Measurements from ENCODE around the gene TSPAN15.

TSPAN15 gene

GRCh38 chr10:69470463-69471384, 19.5 kb downstream of the TSPAN15 start:
- no peak overlapping the region for H3K4me3 ChIP-seq (ENCODE audit: low read depth, low read length)
- TF ChIP-seq CTCF (IDR thresholded peaks at IDR 0.05; ENCODE audit: borderline replicate concordance, insufficient read depth, low read depth, low read length) = no peak

- TF ChIP-seq CTCF (IDR thresholded peaks at IDR 0.05; ENCODE audit: borderline replicate concordance, insufficient read depth, low read depth, low read length) = no peak
- no peak overlapping the region for H3K4me3 ChIP-seq (ENCODE audit: low read depth, low read length)
These were observed 20.9 kb downstream of the TSPAN15 start for GRCh38 chr10:69472142-69472541.

- no peak overlapping the region for H3K4me3 ChIP-seq (ENCODE audit: low read depth, low read length)
- TF ChIP-seq CTCF (IDR thresholded peaks at IDR 0.05; ENCODE audit: borderline replicate concordance, insufficient read depth, low read depth, low read length) = no peak
These were observed 21.3 kb downstream of the TSPAN15 start for GRCh38 chr10:69472544-69472943.

- TF ChIP-seq CTCF (IDR thresholded peaks at IDR 0.05; ENCODE audit: borderline replicate concordance, insufficient read depth, low read depth, low read length) = no peak
- H3K4me3 ChIP-seq (ENCODE audit: low read depth, low read length) = no peak overlapping the region
These were observed 22.2 kb downstream of the TSPAN15 start for GRCh38 chr10:69473304-69473990.

GRCh38 chr10:69474742-69475432, 23.6 kb downstream of the TSPAN15 start:
- H3K4me3 ChIP-seq (ENCODE audit: low read depth, low read length) = no peak overlapping the region
- TF ChIP-seq CTCF (IDR thresholded peaks at IDR 0.05; ENCODE audit: borderline replicate concordance, insufficient read depth, low read depth, low read length) = no peak

- no peak for TF ChIP-seq CTCF (IDR thresholded peaks at IDR 0.05; ENCODE audit: borderline replicate concordance, insufficient read depth, low read depth, low read length)
- H3K4me3 ChIP-seq (ENCODE audit: low read depth, low read length) = no peak overlapping the region
These were observed 24.2 kb downstream of the TSPAN15 start for GRCh38 chr10:69475433-69475830.
